Gastroesophageal sphincter (tissue), 4 donors: Measurements from ENCODE around the gene PHLPP1. TPM values are rescaled to one million over a fixed set of nuclear protein-coding genes. Genes with fewer than 3 reads are reported as not detected.

Experiments
- ATAC-seq: fragments of 150-250 bp; one replicate; pipeline ENCODE4 v1.9.1; 2016; ENCODE audit warnings: mild to moderate bottlenecking, moderate library complexity
- H3K27ac ChIP-seq, 4 donors: fragments of 200-600 bp; sonication (generic) in 3 of 4; 1 replicate in 3 of 4; 2 replicates in 1 of 4; pipeline ENCODE4 v1.5.1; 2016 to 2019
- H3K27me3 ChIP-seq: fragments of 200-600 bp; sonication (generic); one replicate; pipeline ENCODE4 v1.5.1; 2019
- H3K36me3 ChIP-seq, 2 donors: fragments of 200-600 bp; sonication (generic); one replicate each; pipeline ENCODE4 v1.5.1; 2019; ENCODE audit warnings: control low read depth in 1 of 2
- H3K4me1 ChIP-seq, 3 donors: fragments of 200-600 bp; sonication (generic); 1 replicate in 2 of 3; 2 replicates in 1 of 3; pipeline ENCODE4 v1.5.1; 2016 to 2019; ENCODE audit warnings: control low read depth in 2 of 3
- H3K4me3 ChIP-seq, 2 donors: fragments of 200-600 bp; sonication (generic); one replicate each; pipeline ENCODE4 v1.5.1; 2019; ENCODE audit warnings: mild to moderate bottlenecking in 1 of 2, moderate library complexity in 1 of 2
- H3K9me3 ChIP-seq, 3 donors: fragments of 200-600 bp; sonication (generic); one replicate each; pipeline ENCODE4 v1.5.1; 2017 to 2019; ENCODE audit warnings: control low read depth in 2 of 3
- CTCF ChIP-seq, 4 experiments: fragments of 200-600 bp in 2 of 4; fragments of 450-650 bp in 2 of 4; sonication (generic) in 1 of 4; IDR thresholded peaks; one replicate each; pipeline ENCODE4 v1.5.1; 2017 to 2019; ENCODE audit warnings: antibody characterized with exemption in 4 of 4, mild to moderate bottlenecking in 2 of 4, moderate library complexity in 2 of 4
- EP300 ChIP-seq: sonication (generic); formaldehyde crosslinking; IDR thresholded peaks from one replicate; pipeline ENCODE4 v1.6.1; 2017; ENCODE audit warnings: antibody characterized with exemption, mild to moderate bottlenecking
- POLR2A ChIP-seq, 2 donors: fragments of 450-650 bp; IDR thresholded peaks; one replicate each; pipeline ENCODE4 v1.6.1; 2017; ENCODE audit warnings: antibody characterized with exemption in 2 of 2, mild to moderate bottlenecking in 2 of 2, moderate library complexity in 1 of 2
- POLR2AphosphoS5 ChIP-seq: sonication (generic); formaldehyde crosslinking; IDR thresholded peaks from one replicate; pipeline ENCODE4 v1.6.1; 2017; ENCODE audit warnings: antibody characterized with exemption
- WGBS, 2 donors: methylation state at CpG; one replicate each; pipeline ENCODE4 v1.1.5; 2018; ENCODE audit warnings: low coverage in 1 of 2; 5-methylcytosine and 5-hydroxymethylcytosine counted together
- total RNA-seq, 4 donors: library from RNA; depleted of rRNA; stranded (reverse); fragments of >200 nt; gene quantifications; one replicate each; pipeline ENCODE4 v1.1.0, GENCODE V29; 2016

Gene PHLPP1
- total RNA-seq, 4 donors from 2014 or later: 10.8 to 19.1 (median 16.3) TPM

- ATAC-seq: no peak
- no peak for TF ChIP-seq POLR2A (IDR thresholded peaks at IDR 0.05)
- H3K27me3 ChIP-seq: no peaks in the 10 kb centered on the region
- H3K27ac ChIP-seq: no peak overlapping the region
- H3K4me3 ChIP-seq: no peak overlapping the region
- H3K9me3 ChIP-seq: no peaks in the 10 kb centered on the region
- peaks cover 0 to 10% (median 3%) of the 10 kb centered on the region in 3 donors for H3K4me1 ChIP-seq
- H3K36me3 ChIP-seq: peaks cover 0 to 56% of the 10 kb centered on the region in 2 donors
- WGBS, 2 donors: 92 to 95% methylated on average over 8 to 12 of the region's 42 CpGs
Observed at GRCh38 chr18:62978251-62979049, 263.1 kb downstream of the PHLPP1 start.

GRCh38 chr18:62979176-62979575 lies 263.8 kb downstream of the PHLPP1 start:
- H3K4me3 ChIP-seq: no peak overlapping the region
- peaks cover 0 to 54% of the 10 kb centered on the region in 2 donors for H3K36me3 ChIP-seq
- no peak overlapping the region for H3K27ac ChIP-seq
- TF ChIP-seq POLR2A (IDR thresholded peaks at IDR 0.05): no peak
- no peak for TF ChIP-seq CTCF (IDR thresholded peaks at IDR 0.05)
- peak; percentile 46 for ATAC-seq
- peaks cover 0 to 10% (median 3%) of the 10 kb centered on the region in 3 donors for H3K4me1 ChIP-seq
- no peaks in the 10 kb centered on the region for H3K27me3 ChIP-seq
- H3K9me3 ChIP-seq: no peaks in the 10 kb centered on the region
- 77 to 81% methylated on average over 6 to 8 of the region's 13 CpGs for WGBS, 2 donors

- Histone ChIP-seq H3K27me3 (no peaks in the 10 kb centered on the region), H3K4me1 (peaks cover 0 to 10% (median 3%) of the 10 kb centered on the region in 3 donors), H3K36me3 (peaks cover 0 to 49% of the 10 kb centered on the region in 2 donors), H3K9me3 (no peaks in the 10 kb centered on the region), H3K4me3 (no peak overlapping the region), H3K27ac (no peak overlapping the region)
- ATAC-seq: no peak
- TF ChIP-seq EP300 (no peak), CTCF (IDR thresholded peaks at IDR 0.05) (no peak), POLR2A (IDR thresholded peaks at IDR 0.05) (no peak), POLR2AphosphoS5 (no peak)
- WGBS, 2 donors: 38% methylated on average over 4 of the region's 4 CpGs; no CpG with 5 or more reads in 1 of the 2 donors
Observed at GRCh38 chr18:62979900-62980299, 264.6 kb downstream of the PHLPP1 start.

GRCh38 chr18:62981566-62981965 lies 266.2 kb downstream of the PHLPP1 start:
- Histone ChIP-seq H3K9me3 (no peaks in the 10 kb centered on the region), H3K36me3 (peaks cover 0 to 33% of the 10 kb centered on the region in 2 donors), H3K27me3 (no peaks in the 10 kb centered on the region), H3K4me3 (no peak overlapping the region), H3K4me1 (peaks cover 0 to 10% (median 3%) of the 10 kb centered on the region in 3 donors), H3K27ac (no peak overlapping the region)
- ATAC-seq: no peak
- 97 to 100% methylated on average over 6 to 7 of the region's 11 CpGs for WGBS, 2 donors
- TF ChIP-seq EP300 (no peak), POLR2A (IDR thresholded peaks at IDR 0.05) (no peak), CTCF (IDR thresholded peaks at IDR 0.05) (no peak), POLR2AphosphoS5 (no peak)

- peaks cover 0 to 10% (median 3%) of the 10 kb centered on the region in 3 donors for H3K4me1 ChIP-seq
- no peaks in the 10 kb centered on the region for H3K27me3 ChIP-seq
- TF ChIP-seq EP300 (no peak), CTCF (IDR thresholded peaks at IDR 0.05) (peak; percentile 75 to 84 (median 80))
- H3K36me3 ChIP-seq: peaks cover 0 to 21% of the 10 kb centered on the region in 2 donors
- peak overlapping the region in 1 of 4 donors; percentile 29 for H3K27ac ChIP-seq
- ATAC-seq: peak; percentile 61
- 20 to 33% methylated on average over 10 to 11 of the region's 11 CpGs for WGBS, 2 donors
- H3K4me3 ChIP-seq: peak overlapping the region in 1 of 2 donors; percentile 39
- no peaks in the 10 kb centered on the region for H3K9me3 ChIP-seq
Observed at GRCh38 chr18:62982600-62983251, 267.4 kb downstream of the PHLPP1 start.
